Neural cell (in vitro differentiated cells): Measurements from ENCODE around the gene DCX. TPM values are rescaled to one million over a fixed set of nuclear protein-coding genes. Genes with fewer than 3 reads are reported as not detected.

Experiments
- H2AFZ ChIP-seq: fragments of 200-600, 300-800 bp; sonication (generic), shearing (Covaris generic); 2 replicates; pipeline ENCODE4 v1.6.0; 2014; ENCODE audit warnings: low read depth, mild to moderate bottlenecking, antibody characterized with exemption, low read length, moderate library complexity
- H3F3A ChIP-seq: fragments of 200-600 bp; shearing (Covaris generic); 2 replicates; pipeline ENCODE4 v1.6.1; 2016; ENCODE audit warnings: mild to moderate bottlenecking, moderate library complexity, mixed read lengths, antibody characterized with exemption, low read length; ENCODE audit not compliant: insufficient read depth, poor library complexity, severe bottlenecking
- H3K27ac ChIP-seq: fragments of 200-600, 300-800 bp; sonication (generic), shearing (Covaris generic); 2 replicates; pipeline ENCODE4 v1.5.1; 2014; ENCODE audit warnings: mild to moderate bottlenecking, low read length, moderate library complexity
- H3K27me3 ChIP-seq: fragments of 300-800, 200-600 bp; sonication (generic), shearing (Covaris generic); 2 replicates; pipeline ENCODE4 v1.6.0; 2014; ENCODE audit warnings: mild to moderate bottlenecking, low read depth, low read length, moderate library complexity; ENCODE audit not compliant: insufficient read depth
- H3K36me3 ChIP-seq: fragments of 300-800, 200-600 bp; sonication (generic), shearing (Covaris generic); 2 replicates; pipeline ENCODE4 v1.5.1; 2014; ENCODE audit warnings: mild to moderate bottlenecking, antibody characterized with exemption, low read length, moderate library complexity; ENCODE audit not compliant: insufficient read depth
- H3K4me2 ChIP-seq: fragments of 300-800, 200-600 bp; sonication (generic), shearing (Covaris generic); 2 replicates; pipeline ENCODE4 v1.6.0; 2014; ENCODE audit warnings: mild to moderate bottlenecking, low read length
- H3K4me3 ChIP-seq: fragments of 300-800, 200-600 bp; sonication (generic), shearing (Covaris generic); 2 replicates; pipeline ENCODE4 v1.5.1; 2014; ENCODE audit warnings: mild to moderate bottlenecking, low read length, moderate library complexity
- H3K79me2 ChIP-seq: fragments of 200-600 bp; shearing (Covaris generic); replicated peaks from 2 replicates; pipeline ENCODE4 v1.6.0; 2014; ENCODE audit warnings: mild to moderate bottlenecking, low read length, moderate library complexity; ENCODE audit not compliant: insufficient read depth
- H3K9ac ChIP-seq: fragments of 300-800, 200-600 bp; sonication (generic), shearing (Covaris generic); 2 replicates; pipeline ENCODE4 v1.6.1; 2016; ENCODE audit warnings: mild to moderate bottlenecking, low read length, mixed read lengths
- H3K9me2 ChIP-seq: fragments of 200-600 bp; shearing (Covaris generic); 2 replicates; pipeline ENCODE4 v1.6.1; 2016; ENCODE audit warnings: mild to moderate bottlenecking, low read length, mixed read lengths; ENCODE audit not compliant: insufficient read depth
- H3K9me3 ChIP-seq: fragments of 200-600, 300-800 bp; sonication (generic), shearing (Covaris generic); 2 replicates; pipeline ENCODE4 v1.6.1; 2016; ENCODE audit warnings: mild to moderate bottlenecking, mixed run types, low read length, moderate library complexity, mixed read lengths
- H4K20me1 ChIP-seq: fragments of 200-600 bp; shearing (Covaris generic); 2 replicates; pipeline ENCODE4 v1.6.1; 2016; ENCODE audit warnings: mild to moderate bottlenecking, mixed run types; ENCODE audit not compliant: insufficient read depth
- EP300 ChIP-seq: fragments of 450-650 bp; conservative IDR thresholded peaks from 2 replicates; pipeline ENCODE4 v1.6.1; 2014; ENCODE audit warnings: antibody characterized with exemption, mild to moderate bottlenecking, moderate library complexity; ENCODE audit not compliant: poor library complexity, severe bottlenecking
- EZH2 ChIP-seq: fragments of 200-600, 300-800 bp; shearing (Covaris generic), sonication (generic); IDR thresholded peaks from 2 replicates; pipeline ENCODE4 v1.6.1; 2014; ENCODE audit warnings: antibody characterized with exemption, low read length, borderline replicate concordance, mild to moderate bottlenecking; ENCODE audit not compliant: insufficient read depth, poor library complexity, severe bottlenecking
- MXI1 ChIP-seq: fragments of 450-650 bp; conservative IDR thresholded peaks from 2 replicates; pipeline ENCODE4 v1.6.1; 2014; ENCODE audit warnings: antibody characterized with exemption, mild to moderate bottlenecking; ENCODE audit not compliant: poor library complexity, severe bottlenecking
- POLR2AphosphoS5 ChIP-seq: IDR thresholded peaks from 2 replicates; pipeline ENCODE4 v1.6.1; 2012
- RAD21 ChIP-seq: fragments of 450-650 bp; conservative IDR thresholded peaks from 2 replicates; pipeline ENCODE4 v1.6.1; 2014; ENCODE audit warnings: antibody characterized with exemption, mild to moderate bottlenecking, moderate library complexity
- SMC3 ChIP-seq: fragments of 450-650 bp; conservative IDR thresholded peaks from 2 replicates; pipeline ENCODE4 v1.6.1; 2014; ENCODE audit warnings: antibody characterized with exemption, mild to moderate bottlenecking, moderate library complexity; ENCODE audit not compliant: poor library complexity
- TAF1 ChIP-seq: IDR thresholded peaks from 2 replicates; pipeline ENCODE4 v1.6.1; 2012; ENCODE audit warnings: low read depth
- polyA plus RNA-seq: library from polyadenylated mRNA; depleted of rRNA; stranded (reverse); fragments of >200 nt; gene quantifications from 2 replicates; pipeline ENCODE4 v1.2.3, GENCODE V29; 2014
- TF ChIP-seq, protein P1 (sequence below): IDR thresholded peaks from 2 replicates; pipeline ENCODE4 v1.6.1; 2012; ENCODE audit warnings: borderline replicate concordance
- TF ChIP-seq, protein P2 (sequence below): fragments of 450-650 bp; IDR thresholded peaks from 2 replicates; pipeline ENCODE4 v1.5.1; 2014; ENCODE audit warnings: antibody characterized with exemption, mild to moderate bottlenecking, moderate library complexity; ENCODE audit not compliant: poor library complexity, severe bottlenecking

Gene DCX
- polyA plus RNA-seq, 1 donor from 2014 or later: 180 TPM

DNA sequence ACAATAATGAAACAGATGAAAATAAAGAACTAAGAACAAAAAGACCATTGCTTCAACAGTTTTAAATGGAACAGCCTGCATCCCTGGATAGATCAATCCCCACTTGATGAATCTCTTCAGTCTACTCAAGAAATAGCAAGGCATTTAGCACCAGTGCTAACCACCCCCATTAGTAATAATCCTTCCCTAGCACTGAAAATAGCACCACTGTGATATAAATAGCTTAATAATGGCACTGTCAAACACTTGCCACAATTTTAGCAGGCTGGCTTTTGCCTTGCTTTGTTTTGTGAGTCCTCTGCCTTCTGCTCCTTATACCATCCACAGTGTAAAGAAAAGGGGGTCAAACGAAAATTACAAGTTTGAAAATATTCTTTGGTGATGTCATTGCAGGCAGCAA, 17.4 kb downstream of the DCX start:
- TF ChIP-seq RAD21 (no peak), EP300 (no peak), SMC3 (no peak), POLR2AphosphoS5 (no peak), TAF1 (no peak), EZH2 (no peak), MXI1 (no peak)
- TF ChIP-seq, protein P1, sequence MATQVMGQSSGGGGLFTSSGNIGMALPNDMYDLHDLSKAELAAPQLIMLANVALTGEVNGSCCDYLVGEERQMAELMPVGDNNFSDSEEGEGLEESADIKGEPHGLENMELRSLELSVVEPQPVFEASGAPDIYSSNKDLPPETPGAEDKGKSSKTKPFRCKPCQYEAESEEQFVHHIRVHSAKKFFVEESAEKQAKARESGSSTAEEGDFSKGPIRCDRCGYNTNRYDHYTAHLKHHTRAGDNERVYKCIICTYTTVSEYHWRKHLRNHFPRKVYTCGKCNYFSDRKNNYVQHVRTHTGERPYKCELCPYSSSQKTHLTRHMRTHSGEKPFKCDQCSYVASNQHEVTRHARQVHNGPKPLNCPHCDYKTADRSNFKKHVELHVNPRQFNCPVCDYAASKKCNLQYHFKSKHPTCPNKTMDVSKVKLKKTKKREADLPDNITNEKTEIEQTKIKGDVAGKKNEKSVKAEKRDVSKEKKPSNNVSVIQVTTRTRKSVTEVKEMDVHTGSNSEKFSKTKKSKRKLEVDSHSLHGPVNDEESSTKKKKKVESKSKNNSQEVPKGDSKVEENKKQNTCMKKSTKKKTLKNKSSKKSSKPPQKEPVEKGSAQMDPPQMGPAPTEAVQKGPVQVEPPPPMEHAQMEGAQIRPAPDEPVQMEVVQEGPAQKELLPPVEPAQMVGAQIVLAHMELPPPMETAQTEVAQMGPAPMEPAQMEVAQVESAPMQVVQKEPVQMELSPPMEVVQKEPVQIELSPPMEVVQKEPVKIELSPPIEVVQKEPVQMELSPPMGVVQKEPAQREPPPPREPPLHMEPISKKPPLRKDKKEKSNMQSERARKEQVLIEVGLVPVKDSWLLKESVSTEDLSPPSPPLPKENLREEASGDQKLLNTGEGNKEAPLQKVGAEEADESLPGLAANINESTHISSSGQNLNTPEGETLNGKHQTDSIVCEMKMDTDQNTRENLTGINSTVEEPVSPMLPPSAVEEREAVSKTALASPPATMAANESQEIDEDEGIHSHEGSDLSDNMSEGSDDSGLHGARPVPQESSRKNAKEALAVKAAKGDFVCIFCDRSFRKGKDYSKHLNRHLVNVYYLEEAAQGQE: no peak
- TF ChIP-seq, protein P2, sequence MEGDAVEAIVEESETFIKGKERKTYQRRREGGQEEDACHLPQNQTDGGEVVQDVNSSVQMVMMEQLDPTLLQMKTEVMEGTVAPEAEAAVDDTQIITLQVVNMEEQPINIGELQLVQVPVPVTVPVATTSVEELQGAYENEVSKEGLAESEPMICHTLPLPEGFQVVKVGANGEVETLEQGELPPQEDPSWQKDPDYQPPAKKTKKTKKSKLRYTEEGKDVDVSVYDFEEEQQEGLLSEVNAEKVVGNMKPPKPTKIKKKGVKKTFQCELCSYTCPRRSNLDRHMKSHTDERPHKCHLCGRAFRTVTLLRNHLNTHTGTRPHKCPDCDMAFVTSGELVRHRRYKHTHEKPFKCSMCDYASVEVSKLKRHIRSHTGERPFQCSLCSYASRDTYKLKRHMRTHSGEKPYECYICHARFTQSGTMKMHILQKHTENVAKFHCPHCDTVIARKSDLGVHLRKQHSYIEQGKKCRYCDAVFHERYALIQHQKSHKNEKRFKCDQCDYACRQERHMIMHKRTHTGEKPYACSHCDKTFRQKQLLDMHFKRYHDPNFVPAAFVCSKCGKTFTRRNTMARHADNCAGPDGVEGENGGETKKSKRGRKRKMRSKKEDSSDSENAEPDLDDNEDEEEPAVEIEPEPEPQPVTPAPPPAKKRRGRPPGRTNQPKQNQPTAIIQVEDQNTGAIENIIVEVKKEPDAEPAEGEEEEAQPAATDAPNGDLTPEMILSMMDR: no peak
- Histone ChIP-seq H4K20me1 (peaks cover 21% of the 10 kb centered on the region), H3K36me3 (peaks cover 5% of the 10 kb centered on the region), H3K27ac (peak overlapping the region; percentile 41), H3K4me3 (peak overlapping the region; percentile 55), H3F3A (no peaks in the 10 kb centered on the region), H3K9ac (no peak overlapping the region), H3K79me2 (peaks cover 92% of the 10 kb centered on the region), H3K27me3 (no peaks in the 10 kb centered on the region), H2AFZ (no peak overlapping the region), H3K9me3 (no peaks in the 10 kb centered on the region), H3K4me2 (peak overlapping the region; percentile 14), H3K9me2 (no peaks in the 10 kb centered on the region)

DNA sequence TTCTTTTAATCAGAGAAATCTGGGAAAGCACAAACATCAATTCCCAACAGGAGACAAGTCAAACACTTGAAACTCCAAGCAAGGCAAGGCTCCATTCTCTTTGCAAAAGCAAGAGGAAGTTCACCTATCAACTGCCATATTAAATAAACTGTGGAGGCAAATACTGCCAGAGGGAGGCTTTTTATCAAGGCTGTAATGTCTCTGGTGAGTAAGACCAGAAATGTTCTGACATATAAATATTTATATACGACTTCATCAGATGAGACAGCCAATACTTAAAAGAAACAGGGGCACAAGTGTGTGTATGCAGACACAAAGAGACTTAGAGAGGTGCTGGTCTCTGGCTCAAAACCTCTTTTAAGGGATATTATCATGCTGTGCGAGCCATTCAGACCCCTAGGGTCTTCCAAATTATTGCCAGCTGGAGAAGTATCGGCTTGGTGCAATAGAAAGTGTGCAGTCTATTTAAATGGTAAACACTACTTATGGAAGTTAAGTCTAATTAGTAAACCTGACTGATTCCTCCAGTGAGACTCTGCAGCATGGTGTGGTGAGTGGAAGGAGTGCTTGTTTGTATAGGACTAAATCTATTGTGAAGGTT, 24.4 kb downstream of the DCX start:
- Histone ChIP-seq H3K9ac (no peak overlapping the region), H3K36me3 (peaks cover 5% of the 10 kb centered on the region), H3K9me3 (no peaks in the 10 kb centered on the region), H3K4me2 (no peak overlapping the region), H2AFZ (no peak overlapping the region), H3K27ac (no peak overlapping the region), H4K20me1 (no peaks in the 10 kb centered on the region), H3K79me2 (peaks cover 85% of the 10 kb centered on the region), H3K27me3 (no peaks in the 10 kb centered on the region), H3K9me2 (no peaks in the 10 kb centered on the region), H3K4me3 (no peak overlapping the region), H3F3A (no peaks in the 10 kb centered on the region)
- TF ChIP-seq EZH2 (no peak), EP300 (no peak), POLR2AphosphoS5 (no peak), SMC3 (no peak)
- TF ChIP-seq, protein P1: no peak
- TF ChIP-seq, protein P2: no peak
